Measurements from ENCODE around the gene KIFAP3.
"Not testable (repeated sequence)": the region's sequence is repeated elsewhere in the genome, so short reads cannot be mapped to it uniquely, and the experiment has no call there.

The KIFAP3 gene

DNA sequence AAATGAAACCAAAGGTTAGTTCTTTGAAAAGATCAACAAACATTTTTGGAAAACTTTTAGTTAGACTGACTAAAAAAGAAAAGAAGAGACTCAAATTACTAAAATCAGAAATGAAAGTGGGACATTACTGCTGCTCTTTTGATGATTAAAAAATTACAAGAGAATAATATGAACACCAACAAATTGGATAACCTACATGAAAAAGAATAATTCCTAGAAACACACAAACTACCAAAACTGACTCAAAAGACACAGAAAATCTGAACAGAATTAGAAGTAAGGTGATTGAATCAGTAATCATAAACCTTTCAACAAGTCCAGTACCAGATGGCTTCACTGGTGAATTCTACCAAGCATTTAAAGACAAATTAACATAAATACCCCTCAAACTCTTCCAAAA is 5.6 kb downstream of the KIFAP3 start:
- Histone ChIP-seq H3K4me3 (no peak overlapping the region), H3K9me3 (ENCODE audit: low read depth, low read length) (no peaks in the 10 kb centered on the region), H3K36me3 (ENCODE audit: insufficient read depth, low read length) (no peaks in the 10 kb centered on the region), H3K9ac (ENCODE audit: insufficient read length) (no peak overlapping the region), H3K27ac (no peak overlapping the region)
- no peak for TF ChIP-seq EZH2 (IDR thresholded peaks at IDR 0.05)
- no peak for DNase-seq (ENCODE audit: low read depth, low spot score)

DNA sequence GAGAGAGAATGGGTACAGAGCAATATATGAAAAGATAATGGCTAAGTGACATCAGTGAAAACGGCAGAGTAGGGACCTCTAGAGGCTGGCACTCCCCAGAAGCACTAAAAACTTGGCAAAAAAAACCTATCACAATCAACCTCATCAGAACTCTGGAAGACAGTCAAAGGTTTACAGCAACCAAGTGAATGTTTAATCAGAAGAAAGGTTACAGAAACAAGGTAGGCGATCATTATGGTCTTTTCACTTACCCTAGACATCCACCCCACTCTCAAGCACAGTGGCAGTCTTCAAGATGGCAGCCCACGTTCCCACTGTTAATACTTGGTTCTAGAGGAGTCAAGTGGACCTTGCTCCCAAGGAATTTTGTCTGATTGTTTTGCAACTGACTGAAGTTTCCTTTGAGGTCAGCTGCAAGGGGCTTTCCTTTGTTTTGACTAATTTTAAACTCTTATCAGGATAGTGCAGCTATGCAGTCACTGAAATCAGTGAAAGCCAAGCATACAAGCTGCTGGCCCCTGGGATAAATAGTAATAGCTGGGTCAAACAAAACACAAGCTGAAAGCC is 7.2 kb downstream of the KIFAP3 start:
- Histone ChIP-seq H3K9me3 (ENCODE audit: low read depth, low read length) (no peaks in the 10 kb centered on the region), H3K27ac (no peak overlapping the region), H3K4me3 (no peak overlapping the region), H3K9ac (ENCODE audit: insufficient read length) (no peak overlapping the region), H3K36me3 (ENCODE audit: insufficient read depth, low read length) (no peaks in the 10 kb centered on the region)
- no peak for DNase-seq (ENCODE audit: low read depth, low spot score)
- TF ChIP-seq FOXP2 (optimal IDR thresholded peaks at IDR 0.05; ENCODE audit: control extremely low read depth, extremely low read length, insufficient read depth) (no peak), EZH2 (IDR thresholded peaks at IDR 0.05) (no peak), POLR2AphosphoS5 (IDR thresholded peaks at IDR 0.05; ENCODE audit: borderline replicate concordance, low read depth, low read length) (no peak)

- H3K27ac ChIP-seq: no peak overlapping the region
- no peaks in the 10 kb centered on the region for H3K9me3 ChIP-seq (ENCODE audit: low read depth, low read length)
- H3K36me3 ChIP-seq (ENCODE audit: insufficient read depth, low read length): no peaks in the 10 kb centered on the region
- no peak overlapping the region for H3K9ac ChIP-seq (ENCODE audit: insufficient read length)
- no peak overlapping the region for H3K4me3 ChIP-seq
- DNase-seq (ENCODE audit: low read depth, low spot score): no peak
- no peak for TF ChIP-seq POLR2AphosphoS5 (IDR thresholded peaks at IDR 0.05; ENCODE audit: borderline replicate concordance, low read depth, low read length)
- TF ChIP-seq EZH2 (IDR thresholded peaks at IDR 0.05): no peak
- TF ChIP-seq FOXP2 (optimal IDR thresholded peaks at IDR 0.05; ENCODE audit: control extremely low read depth, extremely low read length, insufficient read depth): no peak
Observed at GRCh38 chr1:170064821-170065220, 9.7 kb downstream of the KIFAP3 start.

DNA sequence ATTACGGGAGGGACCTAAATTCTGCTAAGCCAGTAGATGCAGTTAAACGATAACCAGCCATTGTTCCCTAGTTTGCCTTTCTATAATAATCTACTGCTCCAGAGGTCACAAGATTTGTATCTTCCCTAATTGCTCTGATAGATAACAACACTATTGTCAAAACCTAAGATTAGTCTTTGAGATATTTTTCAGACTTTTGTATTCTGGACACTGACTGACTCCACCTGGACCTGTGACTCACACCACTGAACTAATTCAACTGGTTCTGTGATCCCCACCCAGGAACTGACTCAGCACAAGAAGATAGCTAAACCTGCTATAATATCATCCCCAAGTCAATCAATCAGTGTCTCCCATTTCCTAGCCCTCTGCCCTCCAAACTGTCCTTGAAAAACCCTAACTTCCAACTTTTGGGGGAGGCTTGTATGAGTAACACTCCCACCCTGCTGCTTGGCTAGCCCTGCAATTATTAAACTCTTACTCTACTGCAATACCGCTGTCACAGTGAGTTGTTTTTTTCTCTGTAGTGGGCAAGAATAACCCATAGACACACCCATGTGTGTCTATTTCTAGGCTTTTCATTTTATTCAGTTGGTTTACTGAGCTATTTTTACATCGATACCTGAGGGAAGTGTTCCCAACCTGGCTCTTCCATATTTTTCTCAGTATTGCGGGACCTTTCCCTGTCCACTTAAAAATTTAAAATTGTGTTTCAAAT is 11.2 kb downstream of the KIFAP3 start:
- no peak overlapping the region for H3K9ac ChIP-seq (ENCODE audit: insufficient read length)
- TF ChIP-seq POLR2AphosphoS5 (IDR thresholded peaks at IDR 0.05; ENCODE audit: borderline replicate concordance, low read depth, low read length) (no peak), EZH2 (IDR thresholded peaks at IDR 0.05) (no peak)
- DNase-seq (ENCODE audit: low read depth, low spot score): no peak
- no peaks in the 10 kb centered on the region for H3K9me3 ChIP-seq (ENCODE audit: low read depth, low read length)
- H3K4me3 ChIP-seq: no peak overlapping the region
- H3K36me3 ChIP-seq (ENCODE audit: insufficient read depth, low read length): no peaks in the 10 kb centered on the region
- H3K27ac ChIP-seq: no peak overlapping the region

- not testable (repeated sequence) for H3K4me3 ChIP-seq; H3K27ac ChIP-seq; H3K9ac ChIP-seq (ENCODE audit: insufficient read length); DNase-seq (ENCODE audit: low read depth, low spot score); H3K9me3 ChIP-seq (ENCODE audit: low read depth, low read length); H3K36me3 ChIP-seq (ENCODE audit: insufficient read depth, low read length)
Observed at GRCh38 chr1:170061676-170062075, 12.8 kb downstream of the KIFAP3 start.

- not testable (repeated sequence) for H3K9ac ChIP-seq (ENCODE audit: insufficient read length); H3K27ac ChIP-seq; DNase-seq (ENCODE audit: low read depth, low spot score); H3K9me3 ChIP-seq (ENCODE audit: low read depth, low read length); H3K36me3 ChIP-seq (ENCODE audit: insufficient read depth, low read length); H3K4me3 ChIP-seq
Observed at GRCh38 chr1:170060015-170060520, 14.4 kb downstream of the KIFAP3 start.

DNA sequence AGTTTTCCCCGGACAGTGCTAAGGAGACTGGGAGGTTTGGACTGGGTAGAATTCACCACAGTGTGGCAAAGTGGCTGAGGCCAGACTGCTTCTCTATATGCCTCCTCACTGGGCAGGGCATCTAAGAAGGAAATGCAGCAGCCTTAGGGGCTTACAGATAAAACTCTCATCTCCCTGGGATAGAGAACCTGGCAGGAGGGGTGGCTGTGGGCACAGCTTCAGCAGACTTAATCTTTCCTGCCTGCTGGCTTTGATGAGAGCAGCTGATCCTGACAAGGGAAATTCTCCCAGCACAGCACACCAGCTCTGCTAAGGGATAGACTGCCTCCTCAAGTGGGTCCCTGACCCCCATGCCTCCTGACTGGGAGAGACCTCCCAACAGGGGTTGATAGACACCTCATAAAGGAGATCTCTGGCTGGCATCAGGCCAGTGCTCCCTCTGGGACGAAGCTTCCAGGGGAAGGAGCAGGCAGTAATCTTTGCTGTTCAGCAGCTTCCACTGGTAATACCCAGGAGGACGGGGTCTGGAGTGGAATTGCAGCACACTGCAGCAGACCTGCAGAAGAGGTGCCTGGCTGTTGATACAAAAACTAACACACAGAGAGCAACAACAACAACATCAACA is 25.2 kb downstream of the KIFAP3 start:
- H3K36me3 ChIP-seq (ENCODE audit: insufficient read depth, low read length): no peaks in the 10 kb centered on the region

GRCh38 chr1:170048515-170048914 is 26.0 kb downstream of the KIFAP3 start:
- no peaks in the 10 kb centered on the region for H3K36me3 ChIP-seq (ENCODE audit: insufficient read depth, low read length)
- H3K27ac ChIP-seq: no peak overlapping the region
- TF ChIP-seq FOXP2 (optimal IDR thresholded peaks at IDR 0.05; ENCODE audit: control extremely low read depth, extremely low read length, insufficient read depth) (no peak), POLR2AphosphoS5 (IDR thresholded peaks at IDR 0.05; ENCODE audit: borderline replicate concordance, low read depth, low read length) (no peak), EZH2 (IDR thresholded peaks at IDR 0.05) (no peak)

More for the DNA sequence above, 25.2 kb downstream of the KIFAP3 start:
- TF ChIP-seq POLR2AphosphoS5 (IDR thresholded peaks at IDR 0.05; ENCODE audit: borderline replicate concordance, low read depth, low read length): no peak
- TF ChIP-seq FOXP2 (optimal IDR thresholded peaks at IDR 0.05; ENCODE audit: control extremely low read depth, extremely low read length, insufficient read depth): no peak
- TF ChIP-seq EZH2 (IDR thresholded peaks at IDR 0.05): no peak
- DNase-seq (ENCODE audit: low read depth, low spot score): no peak
- Histone ChIP-seq H3K27ac (no peak overlapping the region), H3K4me3 (no peak overlapping the region), H3K9me3 (ENCODE audit: low read depth, low read length) (no peaks in the 10 kb centered on the region), H3K9ac (ENCODE audit: insufficient read length) (no peak overlapping the region)

GRCh38 chr1:170044187-170044586 is 30.3 kb downstream of the KIFAP3 start:
- no peaks in the 10 kb centered on the region for H3K9me3 ChIP-seq (ENCODE audit: low read depth, low read length)
- no peak for TF ChIP-seq EZH2 (IDR thresholded peaks at IDR 0.05)
- no peak for TF ChIP-seq POLR2AphosphoS5 (IDR thresholded peaks at IDR 0.05; ENCODE audit: borderline replicate concordance, low read depth, low read length)
- no peak for TF ChIP-seq FOXP2 (optimal IDR thresholded peaks at IDR 0.05; ENCODE audit: control extremely low read depth, extremely low read length, insufficient read depth)

More at GRCh38 chr1:170048515-170048914, 26.0 kb downstream of the KIFAP3 start:
- DNase-seq (ENCODE audit: low read depth, low spot score): no peak
- H3K9me3 ChIP-seq (ENCODE audit: low read depth, low read length): no peaks in the 10 kb centered on the region
- no peak overlapping the region for H3K9ac ChIP-seq (ENCODE audit: insufficient read length)
- H3K4me3 ChIP-seq: no peak overlapping the region

More at GRCh38 chr1:170044187-170044586, 30.3 kb downstream of the KIFAP3 start:
- Histone ChIP-seq H3K27ac (no peak overlapping the region), H3K9ac (ENCODE audit: insufficient read length) (no peak overlapping the region), H3K36me3 (ENCODE audit: insufficient read depth, low read length) (no peaks in the 10 kb centered on the region), H3K4me3 (no peak overlapping the region)
- DNase-seq (ENCODE audit: low read depth, low spot score): no peak
